Panc1 (cell line): ENCODE results near the gene HEATR3. TPM values are rescaled to one million over a fixed set of nuclear protein-coding genes. Genes with fewer than 3 reads are reported as not detected.

Experiments used
- ATAC-seq: fragments of 200-7000 bp; cut with Tn5 transposase; 2 replicates; pipeline ENCODE4 v1.9.1; 2020; ENCODE audit warnings: mild to moderate bottlenecking, moderate library complexity
- BruUV-seq: library from RNA; stranded (reverse); fragments of 400-500 nt; replicated peaks from 2 replicates; lab custom pipeline; 2021; lab: Mats Ljungman, UMichigan
- CTCF ChIA-PET: fragments of 300-600 bp; sonication (Branson Sonifier 250); formaldehyde crosslinking; loops from one replicate; lab custom pipeline; 2022; ENCODE audit warnings: antibody characterized with exemption; lab: Charles Lee
- POLR2A ChIA-PET: fragments of 300-600 bp; sonication (Branson Sonifier 250); formaldehyde crosslinking; loops from one replicate; lab custom pipeline; 2022; ENCODE audit warnings: antibody characterized with exemption; lab: Charles Lee
- DNase-seq: peaks from one replicate; pipeline ENCODE4 v3.0.0-alpha.2; 2010; ENCODE audit warnings: low read depth, low spot score
- H3K27ac ChIP-seq: 2 replicates; pipeline ENCODE4 v1.5.1; 2011; ENCODE audit warnings: mild to moderate bottlenecking, low read length, inconsistent platforms
- H3K27me3 ChIP-seq: fragments of 200-500 bp; sonication (Bioruptor generic); 2 replicates; pipeline ENCODE4 v1.6.0; 2014; ENCODE audit warnings: low read length, inconsistent platforms; ENCODE audit not compliant: control insufficient read depth, insufficient read depth
- H3K36me3 ChIP-seq: fragments of 200-500 bp; sonication (Bioruptor generic); 2 replicates; pipeline ENCODE4 v1.5.1; 2014; ENCODE audit warnings: inconsistent platforms, mild to moderate bottlenecking, low read length, moderate library complexity; ENCODE audit not compliant: control insufficient read depth, insufficient read depth
- H3K4me1 ChIP-seq: 2 replicates; pipeline ENCODE4 v1.5.1; 2011; ENCODE audit warnings: inconsistent platforms, mild to moderate bottlenecking, low read length, moderate library complexity; ENCODE audit not compliant: control insufficient read depth, insufficient read depth
- H3K4me3 ChIP-seq, 2 experiments: 2 replicates each; pipeline ENCODE4 v1.5.1; 2011 to 2012; ENCODE audit warnings: low read depth in 2 of 2, low read length in 2 of 2, mild to moderate bottlenecking in 2 of 2, inconsistent platforms in 1 of 2, moderate library complexity in 1 of 2
- H3K9me3 ChIP-seq: fragments of 200-500 bp; sonication (Bioruptor generic); 2 replicates; pipeline ENCODE4 v1.5.1; 2014; ENCODE audit warnings: low read depth, mild to moderate bottlenecking, inconsistent platforms, low read length, moderate library complexity; ENCODE audit not compliant: control insufficient read depth, insufficient read depth
- POLR2AphosphoS5 ChIP-seq: IDR thresholded peaks from 2 replicates; pipeline ENCODE4 v1.6.1; 2012; ENCODE audit warnings: mild to moderate bottlenecking, low read depth, low read length, moderate library complexity
- SIN3A ChIP-seq: IDR thresholded peaks from 2 replicates; pipeline ENCODE4 v1.6.1; 2012; ENCODE audit warnings: low read depth, mild to moderate bottlenecking, low read length, moderate library complexity, borderline replicate concordance; ENCODE audit not compliant: insufficient read depth
- TCF7L2 ChIP-seq: IDR thresholded peaks from 2 replicates; pipeline ENCODE4 v1.6.1; 2011; ENCODE audit warnings: mild to moderate bottlenecking, low read depth, low read length, inconsistent platforms
- in situ Hi-C: cut with HindIII; loops from 2 replicates; pipeline ENCODE4 v1.10.0; 2016; ENCODE audit warnings: low sequenced_read_pairs, low pct_unique_long_range_greater_than_20kb
- intact Hi-C: fragments of 100-400 bp; cut with micrococcal nuclease; formaldehyde crosslinking; loops from one replicate; pipeline ENCODE4 v1.10.0; 2022; ENCODE audit not compliant: unreplicated experiment
- total RNA-seq: library from RNA; stranded (reverse); gene quantifications from one replicate; pipeline ENCODE4 v1.2.1, GENCODE V29; 2021; ENCODE audit not compliant: unreplicated experiment
- TF ChIP-seq, protein P1 (sequence below), 2 experiments: IDR thresholded peaks; 2 replicates each; pipeline ENCODE4 v1.6.1; 2011 to 2012; ENCODE audit warnings: low read depth in 2 of 2, control low read depth in 1 of 2, low read length in 1 of 2, mild to moderate bottlenecking in 1 of 2, moderate library complexity in 1 of 2; ENCODE audit not compliant: insufficient read depth in 1 of 2
- TF ChIP-seq, protein P2 (sequence below): fragments of 450-650 bp; IDR thresholded peaks from 2 replicates; pipeline ENCODE4 v1.5.1; 2017; ENCODE audit warnings: mild to moderate bottlenecking

The HEATR3 gene
- total RNA-seq, 1 experiment from 2014 or later = 18.6 TPM

DNA sequence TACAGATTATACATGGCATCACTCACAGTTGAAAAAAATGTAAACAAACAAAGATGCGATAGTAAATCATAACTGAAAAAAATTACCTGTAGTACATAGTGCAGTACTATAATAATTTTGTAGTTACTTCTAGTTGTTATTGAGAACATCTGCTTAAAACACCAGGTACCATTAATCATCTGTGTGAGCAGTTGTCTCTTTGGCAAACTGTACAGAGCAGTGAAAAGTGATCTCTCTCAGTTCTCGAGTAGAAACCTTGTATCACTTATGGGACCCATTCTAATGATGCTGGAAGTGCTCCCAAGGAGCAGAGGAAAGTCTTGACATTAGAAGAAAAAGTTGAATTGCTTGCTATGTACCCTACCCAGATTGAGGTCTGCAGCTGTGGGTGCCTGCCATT lies 78.4 kb downstream of the HEATR3 start:
- CTCF ChIA-PET = no interaction called here
- no TSS peak for BruUV-seq

DNA sequence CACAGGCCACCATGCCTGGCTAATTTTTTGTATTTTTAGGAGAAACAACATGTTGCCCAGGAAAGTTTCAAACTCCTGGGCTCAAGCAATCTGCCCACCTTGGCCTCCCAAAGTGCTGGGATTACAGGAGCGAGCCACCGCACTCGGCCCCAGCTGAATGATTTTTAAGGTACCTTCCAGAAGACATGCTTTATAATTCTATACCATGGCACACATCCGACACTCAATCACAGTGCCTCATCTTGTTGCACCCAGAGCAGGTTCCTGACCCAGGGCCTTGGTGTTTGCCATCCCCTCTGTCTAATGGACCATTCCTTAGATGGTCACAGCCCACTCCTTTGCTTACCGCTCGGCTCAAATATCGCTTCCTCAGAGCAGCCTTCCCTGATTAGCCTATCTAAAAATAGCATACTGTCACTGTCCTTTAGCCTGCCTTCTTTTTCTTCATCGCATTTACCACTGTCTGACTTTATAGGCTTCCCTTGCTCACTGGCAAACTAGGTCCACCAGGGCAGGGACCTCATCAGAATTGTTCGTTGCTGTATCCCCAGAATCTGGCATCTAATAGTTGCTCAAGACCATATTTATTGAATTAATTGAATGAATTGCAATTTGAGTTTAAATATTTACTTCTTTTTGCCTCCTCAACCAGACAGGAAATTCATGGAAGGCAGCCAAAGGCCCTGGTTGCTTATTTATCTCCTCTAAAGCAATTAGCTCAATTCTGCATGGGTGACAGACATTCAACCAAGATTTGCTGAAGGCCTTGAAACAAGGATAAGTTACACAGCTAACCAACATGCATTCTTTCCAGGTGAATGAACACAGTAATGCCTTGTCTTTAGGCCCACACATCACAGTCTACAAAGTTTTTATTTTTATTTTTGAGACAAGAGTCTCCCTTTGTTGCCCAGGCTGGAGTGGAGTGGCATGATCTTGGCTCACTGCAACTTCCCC lies 81.0 kb downstream of the HEATR3 start:
- intact Hi-C loops (no loop called here), in situ Hi-C loops (no loop called here)
- POLR2A ChIA-PET = no interaction called here
- no peak for ATAC-seq
- H3K9me3 ChIP-seq = no peaks in the 10 kb centered on the region
- no peak overlapping the region for H3K27ac ChIP-seq
- no peaks in the 10 kb centered on the region for H3K36me3 ChIP-seq
- no TSS peak for BruUV-seq
- peaks cover under 1% of the 10 kb centered on the region; the same call in 1 of the 2 replicates for H3K4me1 ChIP-seq
- TF ChIP-seq POLR2AphosphoS5 (no peak), SIN3A (no peak), TCF7L2 (no peak)
- TF ChIP-seq, protein P1, sequence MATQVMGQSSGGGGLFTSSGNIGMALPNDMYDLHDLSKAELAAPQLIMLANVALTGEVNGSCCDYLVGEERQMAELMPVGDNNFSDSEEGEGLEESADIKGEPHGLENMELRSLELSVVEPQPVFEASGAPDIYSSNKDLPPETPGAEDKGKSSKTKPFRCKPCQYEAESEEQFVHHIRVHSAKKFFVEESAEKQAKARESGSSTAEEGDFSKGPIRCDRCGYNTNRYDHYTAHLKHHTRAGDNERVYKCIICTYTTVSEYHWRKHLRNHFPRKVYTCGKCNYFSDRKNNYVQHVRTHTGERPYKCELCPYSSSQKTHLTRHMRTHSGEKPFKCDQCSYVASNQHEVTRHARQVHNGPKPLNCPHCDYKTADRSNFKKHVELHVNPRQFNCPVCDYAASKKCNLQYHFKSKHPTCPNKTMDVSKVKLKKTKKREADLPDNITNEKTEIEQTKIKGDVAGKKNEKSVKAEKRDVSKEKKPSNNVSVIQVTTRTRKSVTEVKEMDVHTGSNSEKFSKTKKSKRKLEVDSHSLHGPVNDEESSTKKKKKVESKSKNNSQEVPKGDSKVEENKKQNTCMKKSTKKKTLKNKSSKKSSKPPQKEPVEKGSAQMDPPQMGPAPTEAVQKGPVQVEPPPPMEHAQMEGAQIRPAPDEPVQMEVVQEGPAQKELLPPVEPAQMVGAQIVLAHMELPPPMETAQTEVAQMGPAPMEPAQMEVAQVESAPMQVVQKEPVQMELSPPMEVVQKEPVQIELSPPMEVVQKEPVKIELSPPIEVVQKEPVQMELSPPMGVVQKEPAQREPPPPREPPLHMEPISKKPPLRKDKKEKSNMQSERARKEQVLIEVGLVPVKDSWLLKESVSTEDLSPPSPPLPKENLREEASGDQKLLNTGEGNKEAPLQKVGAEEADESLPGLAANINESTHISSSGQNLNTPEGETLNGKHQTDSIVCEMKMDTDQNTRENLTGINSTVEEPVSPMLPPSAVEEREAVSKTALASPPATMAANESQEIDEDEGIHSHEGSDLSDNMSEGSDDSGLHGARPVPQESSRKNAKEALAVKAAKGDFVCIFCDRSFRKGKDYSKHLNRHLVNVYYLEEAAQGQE (IDR thresholded peaks at IDR 0.05; ENCODE audit: insufficient read depth in 1 of 2, low read depth in 2 of 2, low read length in 1 of 2) = no peak
- TF ChIP-seq, protein P2, sequence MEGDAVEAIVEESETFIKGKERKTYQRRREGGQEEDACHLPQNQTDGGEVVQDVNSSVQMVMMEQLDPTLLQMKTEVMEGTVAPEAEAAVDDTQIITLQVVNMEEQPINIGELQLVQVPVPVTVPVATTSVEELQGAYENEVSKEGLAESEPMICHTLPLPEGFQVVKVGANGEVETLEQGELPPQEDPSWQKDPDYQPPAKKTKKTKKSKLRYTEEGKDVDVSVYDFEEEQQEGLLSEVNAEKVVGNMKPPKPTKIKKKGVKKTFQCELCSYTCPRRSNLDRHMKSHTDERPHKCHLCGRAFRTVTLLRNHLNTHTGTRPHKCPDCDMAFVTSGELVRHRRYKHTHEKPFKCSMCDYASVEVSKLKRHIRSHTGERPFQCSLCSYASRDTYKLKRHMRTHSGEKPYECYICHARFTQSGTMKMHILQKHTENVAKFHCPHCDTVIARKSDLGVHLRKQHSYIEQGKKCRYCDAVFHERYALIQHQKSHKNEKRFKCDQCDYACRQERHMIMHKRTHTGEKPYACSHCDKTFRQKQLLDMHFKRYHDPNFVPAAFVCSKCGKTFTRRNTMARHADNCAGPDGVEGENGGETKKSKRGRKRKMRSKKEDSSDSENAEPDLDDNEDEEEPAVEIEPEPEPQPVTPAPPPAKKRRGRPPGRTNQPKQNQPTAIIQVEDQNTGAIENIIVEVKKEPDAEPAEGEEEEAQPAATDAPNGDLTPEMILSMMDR = no peak
- no peak for DNase-seq
- no peaks in the 10 kb centered on the region for H3K27me3 ChIP-seq
- H3K4me3 ChIP-seq = no peak overlapping the region
- CTCF ChIA-PET = no interaction called here

More for the DNA sequence above, 78.4 kb downstream of the HEATR3 start:
- ATAC-seq (no peak), DNase-seq (no peak)
- no peaks in the 10 kb centered on the region for H3K27me3 ChIP-seq
- intact Hi-C loops (no loop called here), in situ Hi-C loops (no loop called here)
- TF ChIP-seq, protein P2 = no peak
- TF ChIP-seq TCF7L2 (no peak), POLR2AphosphoS5 (no peak), SIN3A (no peak)
- TF ChIP-seq, protein P1 (IDR thresholded peaks at IDR 0.05; ENCODE audit: insufficient read depth in 1 of 2, low read depth in 2 of 2, low read length in 1 of 2) = no peak
- no peak overlapping the region for H3K4me3 ChIP-seq
- no peak overlapping the region for H3K27ac ChIP-seq
- no peaks in the 10 kb centered on the region for H3K9me3 ChIP-seq
- H3K36me3 ChIP-seq = no peaks in the 10 kb centered on the region
- POLR2A ChIA-PET = no interaction called here
- no peaks in the 10 kb centered on the region for H3K4me1 ChIP-seq
